CD4-positive, alpha-beta T cell treated with Interleukin-1 beta for 1 hour (primary cell): ENCODE measurements around the gene KHDC4.
A peak's percentile ranks its signal among the peaks of the same experiment; 100 is the strongest.
"Not testable (repeated sequence)": the region's sequence is repeated elsewhere in the genome, so short reads cannot be mapped to it uniquely, and the experiment has no call there.

Source experiments
- DNase-seq, 2 donors: peaks; one replicate each; pipeline ENCODE4 v3.0.0-alpha.2; 2020 to 2022

KHDC4 gene

DNA sequence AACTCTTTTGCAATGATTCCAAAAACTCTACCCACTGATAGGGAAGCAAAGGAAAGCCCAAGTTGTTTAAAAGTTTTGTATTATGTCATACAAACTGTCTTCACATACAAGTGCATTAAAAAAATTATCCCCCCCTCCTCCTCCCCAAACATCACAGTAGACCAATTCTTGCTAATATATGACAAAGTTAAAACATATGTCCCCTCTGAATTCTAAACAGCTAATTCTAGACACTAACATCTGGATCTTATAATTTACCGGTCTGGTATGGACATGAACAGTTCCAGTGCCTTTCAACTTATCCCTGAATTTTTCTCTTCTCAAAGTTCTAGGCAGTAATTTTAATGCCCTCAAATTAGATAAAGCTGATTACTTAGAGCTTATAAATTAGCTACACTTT is 36.5 kb downstream of the KHDC4 start:
- DNase-seq = no peak

DNA sequence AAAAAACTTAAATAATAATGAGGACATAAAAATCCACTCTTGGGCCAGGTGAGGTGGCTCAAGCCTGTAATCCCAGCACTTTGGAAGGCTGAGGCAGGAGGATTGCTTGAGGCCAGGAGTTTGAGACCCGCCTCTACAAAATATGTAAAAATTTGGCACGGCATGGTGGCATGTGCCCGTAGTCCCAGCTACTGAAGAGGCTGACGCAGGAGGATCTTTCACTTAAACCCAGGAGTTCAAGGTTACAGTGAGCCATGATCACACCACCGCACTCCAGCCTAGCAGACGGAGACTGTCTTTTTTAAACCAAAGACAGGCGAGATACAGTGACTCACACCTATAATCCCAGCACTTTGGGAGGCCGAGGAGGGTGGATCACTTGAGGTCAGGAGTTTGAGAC is 37.7 kb downstream of the KHDC4 start:
- DNase-seq = not testable (repeated sequence)

DNA sequence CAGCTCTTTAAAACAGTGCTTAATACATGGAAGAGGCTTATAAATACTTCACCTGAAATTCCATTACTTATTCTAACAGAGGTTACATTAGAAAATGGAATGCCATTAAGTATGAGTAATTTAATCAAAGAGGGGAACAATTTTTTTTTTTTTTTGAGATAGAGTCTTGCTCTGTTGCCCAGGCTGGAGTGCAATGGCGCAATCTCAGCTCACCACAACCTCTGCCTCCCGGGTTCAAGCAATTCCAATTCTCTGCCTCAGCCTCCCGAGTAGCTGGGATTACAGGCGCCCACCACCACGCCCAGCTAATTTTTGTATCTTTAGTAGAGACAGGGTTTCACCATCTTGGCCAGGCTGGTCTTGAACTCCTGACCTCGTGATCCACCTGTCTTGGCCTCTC is 38.6 kb downstream of the KHDC4 start:
- DNase-seq = not testable (repeated sequence)

DNA sequence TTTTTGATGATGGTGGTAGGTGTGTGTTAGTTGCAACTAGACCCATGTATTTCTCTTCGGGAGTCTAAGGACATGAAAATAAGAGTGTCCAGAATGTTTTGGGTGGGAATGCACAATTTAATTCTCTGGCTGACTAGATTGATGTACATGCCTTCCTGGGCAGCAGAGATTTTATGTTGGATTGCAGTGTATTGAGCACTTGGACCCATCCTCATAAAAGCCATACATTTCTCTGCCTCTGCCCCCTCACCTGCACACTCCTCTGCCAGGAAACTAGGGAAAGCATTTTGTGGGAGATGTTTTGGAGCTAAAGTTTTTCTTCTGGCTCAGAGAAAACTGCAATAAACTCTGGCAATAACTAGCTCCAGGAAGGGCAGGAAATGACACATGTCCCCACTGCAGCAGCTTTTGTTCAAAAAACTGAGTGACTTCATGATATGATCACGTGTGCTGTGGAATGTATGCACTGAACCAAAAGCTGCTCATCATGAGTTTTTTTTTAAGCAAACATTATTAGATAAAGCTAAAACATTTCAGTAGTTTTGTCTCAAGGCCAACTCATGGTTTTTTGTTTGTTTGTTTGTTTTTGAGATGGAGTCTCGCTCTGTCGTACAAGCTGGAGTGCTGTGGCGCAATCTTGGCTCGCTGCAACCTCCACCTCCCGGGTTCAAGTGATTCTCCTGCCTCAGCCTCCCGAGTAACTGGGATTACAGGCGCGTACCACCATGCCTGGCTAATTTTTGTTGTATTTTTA is 40.6 kb downstream of the KHDC4 start:
- peak; percentile 11 to 29 for DNase-seq

DNA sequence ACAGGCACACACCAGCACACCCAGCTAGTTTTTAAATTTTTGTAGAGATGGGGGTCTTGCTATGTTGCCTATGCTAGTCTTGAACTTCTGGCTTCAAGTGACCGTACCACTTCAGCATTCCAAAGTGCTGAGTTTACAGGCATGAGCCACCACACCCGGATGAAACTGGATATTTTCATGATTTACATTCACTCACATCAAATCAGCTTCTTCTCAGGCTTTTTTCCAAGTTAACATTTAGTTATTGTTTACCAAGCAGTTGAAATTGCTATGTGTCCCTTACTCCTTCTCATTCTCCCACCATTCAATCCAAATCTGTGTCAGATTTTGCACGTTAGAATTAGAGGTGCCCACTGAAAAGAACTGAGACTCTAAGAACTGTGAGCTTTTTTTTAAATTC is 41.4 kb downstream of the KHDC4 start:
- DNase-seq = no peak

DNA sequence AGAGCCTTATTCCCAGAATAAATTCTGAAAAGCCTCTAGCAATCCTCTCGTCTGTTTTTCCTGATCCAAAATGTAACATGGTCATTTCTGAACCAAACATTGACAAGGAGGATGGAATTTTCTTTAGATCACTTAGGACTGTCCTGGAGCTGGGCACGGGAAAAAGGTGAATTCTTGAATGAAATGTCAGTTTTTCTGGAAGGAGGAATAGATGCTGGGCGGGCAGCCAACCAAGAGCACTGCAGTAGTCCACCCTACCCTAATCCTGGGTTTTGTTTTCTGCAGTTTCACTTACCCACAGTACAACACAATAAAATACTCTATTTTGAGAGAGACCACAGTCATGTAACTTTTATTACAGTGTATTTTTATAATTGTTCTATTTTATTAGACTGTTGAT is 44.0 kb downstream of the KHDC4 start:
- DNase-seq = no peak

DNA sequence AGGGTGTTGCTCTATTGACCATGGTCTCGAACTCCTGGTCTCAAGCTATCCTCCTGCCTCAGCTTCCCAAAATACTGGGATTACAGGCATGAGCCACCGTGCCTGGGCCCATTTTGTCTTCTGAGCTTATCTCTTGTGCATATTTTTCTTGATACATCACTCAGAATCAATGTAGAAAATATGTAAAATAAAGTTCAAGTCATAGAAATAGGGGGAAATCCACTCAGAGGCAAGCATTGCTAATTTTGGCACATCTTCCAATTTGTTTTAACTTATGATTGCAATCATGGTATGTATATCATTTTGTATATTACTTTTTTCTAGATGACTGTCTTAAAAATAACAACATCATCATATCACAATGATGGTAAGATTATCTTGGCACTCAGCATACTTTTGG is 44.6 kb downstream of the KHDC4 start:
- DNase-seq = no peak

DNA sequence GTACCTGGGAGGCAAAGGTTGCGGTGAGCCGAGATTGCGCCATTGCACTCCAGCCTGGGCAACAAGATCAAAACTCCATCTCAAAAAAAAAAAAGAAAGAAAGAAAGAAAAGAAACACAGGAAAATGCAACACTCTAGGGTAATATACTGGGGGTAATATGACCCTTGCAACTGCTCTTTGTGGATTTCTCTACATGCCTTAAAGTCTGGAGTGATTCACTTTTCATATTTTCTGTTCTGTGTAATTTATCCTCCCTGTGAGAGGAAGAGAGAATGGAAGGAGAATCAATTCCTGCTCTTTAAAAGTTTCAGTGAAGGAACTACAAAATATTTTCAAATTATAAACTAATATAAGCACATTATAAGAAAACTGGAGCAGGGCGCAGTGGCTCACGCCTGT is 45.7 kb downstream of the KHDC4 start:
- DNase-seq = no peak

DNA sequence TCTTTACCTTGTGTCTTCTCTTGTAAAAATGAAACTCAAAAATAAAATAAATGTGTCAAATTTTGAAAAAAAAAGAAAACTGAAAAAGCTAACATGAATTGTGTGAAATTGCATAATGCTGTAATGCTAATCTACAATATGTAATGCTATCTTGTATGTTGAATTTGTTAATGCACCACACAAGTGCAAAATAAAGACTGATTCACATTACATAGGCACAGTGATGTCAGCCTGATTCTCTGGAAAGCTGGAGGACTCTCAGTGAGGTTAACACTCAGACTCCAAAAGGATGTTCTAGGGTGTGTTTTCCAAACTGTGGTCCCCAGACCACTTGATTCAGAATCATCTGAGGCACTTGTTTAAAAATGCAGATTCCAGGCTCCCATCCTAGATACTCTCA is 49.2 kb downstream of the KHDC4 start:
- DNase-seq = no peak

DNA sequence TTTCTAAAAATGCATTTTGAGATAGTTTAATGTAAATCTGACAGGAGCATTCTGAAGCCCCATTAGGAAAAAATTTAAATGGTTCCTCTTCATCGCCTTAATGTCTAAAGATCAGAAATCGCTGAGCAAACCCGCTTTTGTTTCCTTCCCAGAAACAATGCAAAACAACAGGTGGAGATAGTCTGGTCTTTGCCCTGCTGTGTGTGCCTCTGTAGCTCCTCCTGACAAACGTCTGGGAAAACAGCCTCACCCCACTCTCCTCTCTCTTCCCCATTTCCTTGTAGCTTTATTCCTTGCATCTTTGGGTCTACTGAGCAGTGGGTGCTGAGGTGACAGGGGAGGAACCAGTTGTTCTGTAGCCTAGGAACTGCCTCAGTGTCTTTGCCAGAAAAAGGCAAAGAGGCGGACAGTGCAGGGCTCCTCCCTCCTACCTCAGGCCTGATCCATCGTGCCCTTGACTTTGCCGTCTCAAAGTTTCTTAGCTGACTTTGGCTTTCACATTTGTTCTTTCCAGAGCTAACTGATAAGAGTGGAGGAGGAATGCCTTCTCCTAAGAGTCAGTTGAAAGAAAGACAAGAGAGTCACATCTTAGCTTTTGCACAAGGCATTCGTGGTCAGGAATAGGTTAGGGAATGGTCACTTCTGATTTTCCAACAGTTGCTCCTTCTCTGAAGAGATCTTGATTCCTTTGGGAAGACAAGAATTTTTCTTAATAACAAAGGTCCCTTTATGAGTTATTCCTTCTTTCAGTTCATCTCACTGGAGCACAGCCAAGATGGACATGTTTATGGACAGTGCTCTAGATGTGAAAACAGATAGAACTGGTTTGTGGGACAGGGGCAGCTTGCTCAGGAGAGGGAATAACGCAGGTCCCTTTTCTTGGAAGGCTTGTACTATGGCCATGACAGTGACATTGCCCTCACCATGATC is 49.9 kb downstream of the KHDC4 start:
- DNase-seq = no peak

DNA sequence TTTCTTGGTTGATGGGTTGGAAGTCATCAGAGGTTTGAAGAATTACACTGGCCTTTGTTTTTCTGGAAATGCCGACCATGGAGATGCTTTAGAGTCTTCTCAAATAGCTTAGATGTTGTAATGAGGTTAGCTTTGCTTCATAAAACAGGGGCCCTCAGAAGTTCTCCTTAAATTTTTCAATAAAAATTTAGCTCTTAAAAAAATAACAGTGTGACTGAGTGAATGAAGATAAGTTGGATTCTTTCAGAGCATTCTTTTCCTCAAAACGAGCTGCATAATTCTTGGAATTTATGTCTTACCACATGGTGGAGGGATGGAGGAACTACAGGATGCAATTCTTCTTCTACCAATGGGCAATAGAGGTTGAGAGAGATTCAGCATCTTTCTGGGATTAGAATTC is 51.4 kb downstream of the KHDC4 start:
- DNase-seq = no peak

DNA sequence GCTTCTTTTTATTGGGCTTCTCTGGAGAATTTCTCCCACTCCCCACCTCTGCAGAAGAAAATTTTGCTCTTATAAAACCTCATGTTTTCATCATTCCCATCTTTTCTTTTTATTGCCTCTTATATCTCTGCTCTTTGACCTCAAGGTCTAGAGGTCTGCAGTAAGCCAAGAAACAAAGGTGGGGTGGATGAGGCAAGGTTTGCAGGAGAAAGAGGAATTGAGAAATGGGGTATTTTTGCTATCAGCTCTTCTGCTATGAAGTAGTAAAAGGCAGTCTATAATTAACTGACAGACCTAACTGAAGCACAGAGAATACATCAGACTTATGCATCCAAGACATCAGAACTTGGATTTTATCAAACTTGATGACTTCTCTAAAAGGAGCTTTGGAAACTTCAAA is 52.0 kb downstream of the KHDC4 start:
- no peak for DNase-seq

DNA sequence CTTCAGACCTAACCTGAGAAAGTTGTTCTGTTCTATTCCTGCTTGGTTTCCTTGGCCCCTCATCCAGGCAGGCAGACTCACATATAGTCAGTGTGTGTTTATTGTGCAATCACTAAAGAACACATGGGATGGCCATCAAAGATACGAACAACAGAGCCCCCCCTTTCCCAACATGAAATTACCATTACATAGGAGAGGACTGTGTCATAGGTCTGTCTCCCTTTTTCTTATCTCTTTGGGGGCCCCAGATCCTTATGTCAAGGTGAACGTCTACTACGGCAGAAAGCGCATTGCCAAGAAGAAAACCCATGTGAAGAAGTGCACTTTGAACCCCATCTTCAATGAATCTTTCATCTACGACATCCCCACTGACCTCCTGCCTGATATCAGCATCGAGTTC is 53.3 kb downstream of the KHDC4 start:
- DNase-seq = no peak

DNA sequence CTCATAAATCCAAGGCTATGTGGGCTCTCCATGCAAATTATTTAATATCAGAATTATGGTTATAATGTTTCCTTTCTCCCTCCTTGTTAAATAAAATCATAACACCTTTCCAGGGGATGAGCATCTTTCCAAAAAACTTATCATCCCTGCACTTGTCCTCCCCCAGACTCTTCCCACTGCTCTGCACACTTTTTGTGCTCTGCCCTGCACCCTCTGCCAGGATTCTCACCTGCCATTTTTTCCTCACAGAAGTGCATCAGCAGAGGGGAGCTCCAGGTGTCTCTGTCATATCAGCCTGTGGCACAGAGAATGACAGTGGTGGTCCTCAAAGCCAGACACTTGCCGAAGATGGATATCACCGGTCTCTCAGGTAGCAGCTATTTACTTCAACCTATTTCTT is 54.0 kb downstream of the KHDC4 start:
- no peak for DNase-seq

DNA sequence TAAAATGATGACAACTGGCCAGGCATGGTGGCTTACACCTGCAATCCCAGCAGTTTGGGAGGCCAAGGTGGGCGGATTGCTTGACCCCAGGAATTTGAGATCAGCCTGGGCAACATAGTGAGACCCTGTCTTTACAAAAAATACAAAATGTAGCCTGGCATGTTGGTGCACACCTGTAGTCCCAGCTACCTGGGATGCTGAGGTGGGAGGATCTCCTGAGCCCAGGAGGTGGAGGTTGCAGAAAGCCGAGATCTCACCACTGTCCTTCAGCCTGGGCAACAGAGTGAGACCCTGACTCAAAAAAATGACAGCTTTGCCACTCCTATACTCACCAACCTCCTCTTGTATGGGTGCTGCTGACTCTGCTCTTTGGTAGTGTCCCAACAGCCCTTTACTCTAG is 56.3 kb downstream of the KHDC4 start:
- no peak for DNase-seq

DNA sequence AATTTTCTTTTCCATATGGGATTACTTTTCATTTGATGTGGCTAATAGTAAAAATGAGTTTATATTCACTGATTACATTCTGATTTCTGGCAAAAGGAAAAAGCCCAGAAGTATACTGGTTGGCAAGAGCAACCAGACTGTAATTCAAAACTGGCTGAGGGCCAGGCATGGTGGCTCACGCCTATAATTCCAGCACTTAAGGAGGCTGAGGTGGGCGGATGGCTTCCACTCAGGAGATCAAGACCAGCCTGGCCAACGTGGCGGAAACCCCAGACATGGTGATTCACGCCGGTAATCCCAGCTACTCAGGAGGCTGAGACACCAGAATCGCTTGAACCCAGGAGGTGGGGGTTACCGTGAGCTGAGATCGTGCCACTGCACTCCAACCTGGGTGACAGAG is 60.4 kb downstream of the KHDC4 start:
- no peak for DNase-seq

DNA sequence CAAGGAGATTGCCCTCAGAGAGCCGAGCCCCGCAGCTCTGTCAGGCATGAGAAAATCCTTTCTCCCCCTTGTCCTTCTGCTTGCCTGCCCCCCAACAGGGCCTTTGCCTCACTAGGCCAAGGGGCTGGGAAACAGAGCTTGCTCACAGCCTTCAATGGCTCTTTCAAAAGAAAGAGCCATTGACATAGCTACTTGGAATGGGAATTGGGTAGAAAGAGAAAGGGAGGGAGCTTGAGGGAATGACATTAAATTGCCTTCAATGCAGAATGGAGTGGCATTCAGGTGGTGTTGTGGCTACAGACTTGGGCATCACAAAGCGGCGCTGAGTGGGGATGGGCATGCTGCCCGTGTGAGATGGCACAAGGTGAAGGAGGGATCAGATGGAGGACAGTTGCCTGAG is 61.7 kb downstream of the KHDC4 start:
- no peak for DNase-seq

DNA sequence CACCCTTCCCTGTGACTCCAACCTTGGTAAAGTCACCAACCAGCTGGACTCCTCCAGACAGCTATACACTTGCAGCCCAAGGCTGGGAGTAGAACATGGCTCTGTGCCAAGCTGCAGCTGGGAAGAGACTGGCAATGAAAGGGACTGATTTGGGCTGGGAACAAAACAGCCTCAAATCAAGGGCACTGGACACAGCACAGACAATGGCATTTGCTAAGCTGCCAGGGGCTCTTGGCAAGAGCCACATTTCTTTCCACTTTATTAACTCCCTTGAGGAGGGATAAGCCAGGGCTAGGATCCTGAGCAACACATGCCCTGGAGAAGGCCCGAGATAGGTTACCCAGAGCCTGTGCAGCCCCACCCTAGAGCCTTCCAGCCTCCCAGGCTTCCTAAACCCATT is 62.8 kb downstream of the KHDC4 start:
- no peak for DNase-seq

DNA sequence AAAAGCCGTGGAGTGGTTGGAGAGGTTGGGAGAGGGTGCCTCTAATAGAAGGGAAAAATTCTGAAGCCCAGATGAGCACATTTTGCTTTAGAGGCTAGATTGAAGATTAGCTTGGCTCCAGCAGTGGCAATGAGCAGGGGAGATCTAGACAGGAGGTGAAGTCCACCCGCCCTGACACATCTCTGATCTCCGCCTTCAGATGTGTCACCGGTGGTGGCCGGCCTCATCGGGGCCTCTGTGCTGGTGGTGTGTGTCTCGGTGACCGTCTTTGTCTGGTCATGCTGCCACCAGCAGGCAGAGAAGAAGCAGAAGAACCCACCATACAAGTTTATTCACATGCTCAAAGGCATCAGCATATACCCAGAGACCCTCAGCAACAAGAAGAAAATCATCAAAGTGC is 66.4 kb downstream of the KHDC4 start:
- DNase-seq = no peak

DNA sequence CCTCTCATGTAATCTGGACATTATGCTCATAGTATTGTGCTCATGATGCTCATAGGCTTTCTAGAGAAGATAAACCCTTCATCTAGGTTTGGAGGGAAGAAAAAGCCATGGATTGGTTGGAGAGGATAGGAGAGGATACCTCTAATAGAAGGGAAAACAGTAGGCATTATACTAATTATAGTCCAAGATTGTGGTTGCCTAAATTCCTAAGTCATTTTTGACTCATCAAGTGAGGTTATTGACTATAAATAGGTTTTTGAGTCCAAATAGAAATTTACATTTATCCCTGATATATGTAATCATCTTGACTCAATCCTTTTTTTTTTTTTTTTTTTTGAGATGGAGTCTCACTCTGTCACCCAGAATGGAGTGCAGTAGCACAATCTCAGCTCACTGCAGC is 69.8 kb downstream of the KHDC4 start:
- no peak for DNase-seq
